Measurements from ENCODE around the gene EIF2D. TPM values are rescaled to one million over a fixed set of nuclear protein-coding genes. Genes with fewer than 3 reads are reported as not detected.
A peak's percentile ranks its signal among the peaks of the same experiment; 100 is the strongest.

Gene EIF2D
- total and polyA plus RNA-seq, 2 of the 4 experiments (the other 2 are of a cell fraction) = 64.3 to 69.4 TPM

GRCh38 chr1:206544562-206545257 is 67.6 kb downstream of the EIF2D start:
- Histone ChIP-seq H4K8ac (ENCODE audit: low read depth in 2 of 2, low read length in 2 of 2) (no peak overlapping the region), H3K4ac (ENCODE audit: low read depth, low read length) (no peak overlapping the region), H2AFZ (replicated peaks; ENCODE audit: low read length, poor library complexity) (no peak overlapping the region), H3K9me1 (ENCODE audit: insufficient read depth, low read length) (no peaks in the 10 kb centered on the region), H3K4me1 (ENCODE audit: control insufficient read depth, insufficient read depth, low read length) (no peaks in the 10 kb centered on the region), H2BK20ac (ENCODE audit: low read depth, low read length) (no peak overlapping the region), H2BK5ac (ENCODE audit: low read depth, low read length, poor library complexity, severe bottlenecking) (no peak overlapping the region), H2BK120ac (ENCODE audit: low read depth, low read length) (no peak overlapping the region), H3K14ac (replicated peaks; ENCODE audit: low read depth, low read length) (no peak overlapping the region), H3K18ac (ENCODE audit: low read depth, low read length) (no peak overlapping the region), H3K9me3 (ENCODE audit: control insufficient read depth, insufficient read depth, low read length) (no peaks in the 10 kb centered on the region), H3K23ac (ENCODE audit: low read depth, low read length) (no peak overlapping the region), H2AK5ac (ENCODE audit: low read depth, low read length) (peak overlapping the region; percentile 37; the same call in 1 of the 2 replicates), H3K56ac (ENCODE audit: extremely low read depth, insufficient read depth, low read length) (no peak overlapping the region), H2BK15ac (ENCODE audit: low read depth, low read length) (no peak overlapping the region), H2AK9ac (replicated peaks; ENCODE audit: low read depth, low read length, poor library complexity) (peak overlapping the region; percentile 60), H3K4me2 (ENCODE audit: low read depth, low read length) (no peak overlapping the region), H4K91ac (ENCODE audit: insufficient read depth, low read depth, low read length) (no peak overlapping the region), H4K20me1 (ENCODE audit: insufficient read depth, low read length) (peaks cover 5% of the 10 kb centered on the region), H4K5ac (ENCODE audit: low read depth, low read length) (no peak overlapping the region), H3K9ac (ENCODE audit: low read depth, low read length) (no peak overlapping the region), H3K36me3 (ENCODE audit: control insufficient read depth, insufficient read depth, low read length) (no peaks in the 10 kb centered on the region), H3K4me3 (ENCODE audit: insufficient read depth, low read depth, low read length) (no peak overlapping the region), H3K79me1 (ENCODE audit: low read depth in 1 of 2, low read length in 2 of 2) (no peaks in the 10 kb centered on the region), H3K27me3 (ENCODE audit: control insufficient read depth, insufficient read depth, low read length) (peaks cover 2% of the 10 kb centered on the region), H3K27ac (ENCODE audit: insufficient read depth, low read length) (no peak overlapping the region)
- DNase-seq (peak; percentile 31), ATAC-seq (ENCODE audit: low read depth) (peak; percentile 96)
- POLR2A ChIA-PET (ENCODE audit: unreplicated experiment) = interaction anchor here (0.6 kb wide), 1 partner anchor 29 kb away, joined by 4 read pairs; no protein-coding TSS in a partner anchor
- WGBS, 2 experiments (ENCODE audit: extremely low coverage in 2 of 2, insufficient read length in 1 of 2) = 0% methylated on average over 1 of the region's 9 CpGs; no CpG with 5 or more reads in 1 of the 2 experiments
- BruUV-seq (replicated peaks) = no TSS peak
- TF ChIP-seq, protein P1, sequence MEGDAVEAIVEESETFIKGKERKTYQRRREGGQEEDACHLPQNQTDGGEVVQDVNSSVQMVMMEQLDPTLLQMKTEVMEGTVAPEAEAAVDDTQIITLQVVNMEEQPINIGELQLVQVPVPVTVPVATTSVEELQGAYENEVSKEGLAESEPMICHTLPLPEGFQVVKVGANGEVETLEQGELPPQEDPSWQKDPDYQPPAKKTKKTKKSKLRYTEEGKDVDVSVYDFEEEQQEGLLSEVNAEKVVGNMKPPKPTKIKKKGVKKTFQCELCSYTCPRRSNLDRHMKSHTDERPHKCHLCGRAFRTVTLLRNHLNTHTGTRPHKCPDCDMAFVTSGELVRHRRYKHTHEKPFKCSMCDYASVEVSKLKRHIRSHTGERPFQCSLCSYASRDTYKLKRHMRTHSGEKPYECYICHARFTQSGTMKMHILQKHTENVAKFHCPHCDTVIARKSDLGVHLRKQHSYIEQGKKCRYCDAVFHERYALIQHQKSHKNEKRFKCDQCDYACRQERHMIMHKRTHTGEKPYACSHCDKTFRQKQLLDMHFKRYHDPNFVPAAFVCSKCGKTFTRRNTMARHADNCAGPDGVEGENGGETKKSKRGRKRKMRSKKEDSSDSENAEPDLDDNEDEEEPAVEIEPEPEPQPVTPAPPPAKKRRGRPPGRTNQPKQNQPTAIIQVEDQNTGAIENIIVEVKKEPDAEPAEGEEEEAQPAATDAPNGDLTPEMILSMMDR (conservative IDR thresholded peaks at IDR 0.05; ENCODE audit: low read depth, low read length) = peak; percentile 74
- TF ChIP-seq RAD21 (IDR thresholded peaks at IDR 0.05; ENCODE audit: low read length) = peak; percentile 68
- no peak for TF ChIP-seq NFE2L2 (IDR thresholded peaks at IDR 0.05; ENCODE audit: low read depth, low read length)
- peak; percentile 75 for TF ChIP-seq SMC3 (IDR thresholded peaks at IDR 0.05; ENCODE audit: low read depth, low read length)
- TF ChIP-seq USF2 (IDR thresholded peaks at IDR 0.05; ENCODE audit: low read depth, low read length) = peak; percentile 80
- dilution Hi-C loops (cut with HindIII; ENCODE audit: low sequenced_read_pairs, unreplicated experiment) (no loop called here), in situ Hi-C loops (cut with MboI; ENCODE audit: low sequenced_read_pairs) (loop anchor here (5.0 kb wide), 2 partner anchors 38 to 62 kb away; no protein-coding TSS in a partner anchor), intact Hi-C loops (cut with micrococcal nuclease) (loop anchor here (2.0 kb wide), 1 partner anchor 38 kb away; no protein-coding TSS in a partner anchor)
- CTCF ChIA-PET = interaction anchor here (0.6 to 1.4 kb wide), 17 partner anchors 9 to 851 kb away, joined by 3 to 10 read pairs (median 3); no protein-coding TSS in a partner anchor
